Measurements from ENCODE around the gene IL11. TPM values are rescaled to one million over a fixed set of nuclear protein-coding genes. Genes with fewer than 3 reads are reported as not detected.
"Not testable (repeated sequence)": the region's sequence is repeated elsewhere in the genome, so short reads cannot be mapped to it uniquely, and the experiment has no call there.

Gene IL11
- total RNA-seq, 6 donors from 2014 or later: 0.20 to 0.34 TPM; not detected in 4

DNA sequence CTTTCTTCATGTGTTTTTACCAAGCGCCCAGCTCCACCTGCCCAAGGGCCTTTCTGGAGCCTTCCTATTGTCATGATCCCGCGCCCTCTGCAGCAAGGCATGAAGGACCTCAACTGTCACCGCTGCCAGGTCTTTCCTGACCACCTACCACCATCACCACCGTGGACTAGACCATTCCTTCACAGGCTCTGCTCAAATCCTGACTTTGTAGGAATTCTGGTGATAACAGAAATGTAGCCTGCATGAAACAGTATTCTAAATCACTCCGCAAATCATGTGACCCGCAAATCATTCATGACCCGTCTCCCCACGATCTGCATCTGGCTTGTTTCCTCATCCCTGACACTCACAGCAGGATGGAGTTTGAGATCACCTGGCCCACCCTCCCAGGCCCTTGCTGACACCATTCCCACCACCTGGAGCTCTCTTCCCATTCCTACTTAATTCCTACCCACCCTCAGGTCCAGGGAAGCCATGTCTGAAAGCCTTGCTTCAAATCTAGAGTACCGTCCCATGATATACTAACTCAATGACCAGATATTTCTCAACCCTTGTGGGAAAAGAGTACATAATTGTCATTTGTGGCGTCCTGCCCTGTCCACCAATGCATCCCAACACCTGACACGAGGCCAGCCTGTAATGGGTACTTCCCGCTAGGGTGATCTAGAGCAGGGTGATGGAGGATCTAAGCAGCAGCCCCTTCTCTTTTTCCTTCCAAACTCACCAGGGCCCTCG, 36.0 kb upstream of the IL11 start:
- peaks cover 18 to 26% (median 19%) of the 10 kb centered on the region in 4 donors for H3K4me1 ChIP-seq
- peaks cover 4 to 39% (median 30%) of the 10 kb centered on the region in 4 donors for H3K36me3 ChIP-seq
- 83% methylated on average over 14 of the region's 14 CpGs for WGBS, 2 donors
- peak overlapping the region in 1 of 4 donors; percentile 97 for H3K27ac ChIP-seq
- TF ChIP-seq POLR2AphosphoS5 (IDR thresholded peaks at IDR 0.05) (no peak), EP300 (IDR thresholded peaks at IDR 0.05) (no peak), POLR2A (IDR thresholded peaks at IDR 0.05) (no peak)
- TF ChIP-seq, protein P1, sequence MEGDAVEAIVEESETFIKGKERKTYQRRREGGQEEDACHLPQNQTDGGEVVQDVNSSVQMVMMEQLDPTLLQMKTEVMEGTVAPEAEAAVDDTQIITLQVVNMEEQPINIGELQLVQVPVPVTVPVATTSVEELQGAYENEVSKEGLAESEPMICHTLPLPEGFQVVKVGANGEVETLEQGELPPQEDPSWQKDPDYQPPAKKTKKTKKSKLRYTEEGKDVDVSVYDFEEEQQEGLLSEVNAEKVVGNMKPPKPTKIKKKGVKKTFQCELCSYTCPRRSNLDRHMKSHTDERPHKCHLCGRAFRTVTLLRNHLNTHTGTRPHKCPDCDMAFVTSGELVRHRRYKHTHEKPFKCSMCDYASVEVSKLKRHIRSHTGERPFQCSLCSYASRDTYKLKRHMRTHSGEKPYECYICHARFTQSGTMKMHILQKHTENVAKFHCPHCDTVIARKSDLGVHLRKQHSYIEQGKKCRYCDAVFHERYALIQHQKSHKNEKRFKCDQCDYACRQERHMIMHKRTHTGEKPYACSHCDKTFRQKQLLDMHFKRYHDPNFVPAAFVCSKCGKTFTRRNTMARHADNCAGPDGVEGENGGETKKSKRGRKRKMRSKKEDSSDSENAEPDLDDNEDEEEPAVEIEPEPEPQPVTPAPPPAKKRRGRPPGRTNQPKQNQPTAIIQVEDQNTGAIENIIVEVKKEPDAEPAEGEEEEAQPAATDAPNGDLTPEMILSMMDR (IDR thresholded peaks at IDR 0.05): no peak
- DNase-seq (no peak), ATAC-seq (ENCODE audit: low FRiP score in 2 of 2) (no peak)
- no peaks in the 10 kb centered on the region for H3K9me3 ChIP-seq
- no peaks in the 10 kb centered on the region for H3K27me3 ChIP-seq
- peak overlapping the region in 2 of 4 donors; percentile 81 to 92 for H3K4me3 ChIP-seq

DNA sequence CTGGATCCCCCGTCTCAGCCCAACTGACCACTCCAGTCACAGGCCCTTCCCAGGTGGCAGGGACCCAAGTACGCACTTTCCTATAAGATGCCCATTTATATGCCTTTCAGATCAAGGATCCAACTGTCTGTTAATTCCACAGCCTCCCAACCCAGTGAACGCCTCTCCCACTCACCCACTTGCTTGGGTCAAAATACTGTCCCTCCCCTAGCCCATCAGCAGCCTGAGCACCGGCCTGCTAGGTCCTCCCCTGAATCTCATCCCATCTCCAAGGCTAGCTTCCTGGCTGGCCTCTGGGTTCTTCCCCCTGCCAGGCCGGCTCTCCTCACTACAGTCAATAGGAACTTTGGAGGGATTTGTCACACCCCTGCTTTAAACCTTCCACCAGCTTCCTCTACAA, 35.4 kb upstream of the IL11 start:
- Histone ChIP-seq H3K9me3 (no peaks in the 10 kb centered on the region), H3K36me3 (peaks cover 4 to 42% (median 35%) of the 10 kb centered on the region in 4 donors), H3K27me3 (no peaks in the 10 kb centered on the region), H3K4me3 (no peak overlapping the region), H3K27ac (no peak overlapping the region), H3K4me1 (peaks cover 18 to 26% (median 19%) of the 10 kb centered on the region in 4 donors)
- WGBS, 2 donors: 80 to 92% methylated on average over 5 of the region's 5 CpGs
- no peak for ATAC-seq (ENCODE audit: low FRiP score in 2 of 2)
- TF ChIP-seq, protein P1 (IDR thresholded peaks at IDR 0.05): no peak
- TF ChIP-seq POLR2AphosphoS5 (IDR thresholded peaks at IDR 0.05) (no peak), POLR2A (IDR thresholded peaks at IDR 0.05) (no peak), EP300 (IDR thresholded peaks at IDR 0.05) (no peak)
- DNase-seq: no peak

DNA sequence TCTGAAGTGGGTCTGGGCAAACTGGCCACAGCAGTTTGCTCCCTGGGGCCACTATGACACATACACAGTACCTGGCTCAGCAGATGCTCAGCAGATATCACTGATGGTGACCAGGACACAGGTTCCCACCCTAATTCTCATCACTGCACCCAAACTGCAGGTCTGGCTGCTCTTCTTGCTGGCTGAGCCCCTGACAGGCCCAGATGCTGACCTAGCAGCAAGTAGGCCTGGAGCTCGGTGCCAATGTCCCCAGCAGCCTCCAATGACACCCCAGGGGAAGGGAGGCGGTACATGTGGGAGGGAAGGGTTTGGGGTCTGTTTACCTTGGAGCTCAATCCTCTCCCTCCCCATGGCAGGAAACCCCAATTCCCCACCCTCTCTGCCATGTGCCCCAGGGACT, 32.2 kb upstream of the IL11 start:
- ATAC-seq (ENCODE audit: low FRiP score in 2 of 2) (no peak), DNase-seq (no peak)
- no peaks in the 10 kb centered on the region for H3K27me3 ChIP-seq
- H3K4me3 ChIP-seq: no peak overlapping the region
- TF ChIP-seq POLR2A (IDR thresholded peaks at IDR 0.05) (no peak), EP300 (IDR thresholded peaks at IDR 0.05) (no peak), POLR2AphosphoS5 (IDR thresholded peaks at IDR 0.05) (no peak)
- TF ChIP-seq, protein P1 (IDR thresholded peaks at IDR 0.05): no peak
- no peaks in the 10 kb centered on the region for H3K9me3 ChIP-seq
- peaks cover 13 to 28% (median 15%) of the 10 kb centered on the region in 4 donors for H3K4me1 ChIP-seq
- peaks cover 4 to 48% (median 40%) of the 10 kb centered on the region in 4 donors for H3K36me3 ChIP-seq
- WGBS, 2 donors: 75 to 100% methylated on average over 2 of the region's 2 CpGs
- no peak overlapping the region for H3K27ac ChIP-seq

DNA sequence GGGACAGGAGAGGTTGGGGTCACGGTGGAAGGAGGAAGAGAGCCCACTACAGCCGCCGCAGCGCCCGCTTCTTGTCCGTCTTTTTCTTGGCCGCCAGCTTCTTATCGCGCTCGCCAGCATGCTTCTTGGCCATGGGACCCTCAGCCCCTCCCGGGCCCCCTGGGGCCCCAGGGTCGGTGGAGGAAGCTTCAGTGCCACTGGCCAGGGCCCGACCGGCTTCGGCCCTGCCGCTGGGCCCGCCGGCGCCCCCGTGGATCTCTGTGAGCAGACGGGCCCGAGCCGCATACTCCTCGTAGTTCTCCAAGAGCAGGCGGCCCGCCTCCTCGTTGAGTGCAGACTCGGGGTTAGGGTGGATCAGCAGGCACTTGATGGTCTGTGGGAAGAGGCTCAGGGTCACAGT, 31.1 kb upstream of the IL11 start:
- ATAC-seq (ENCODE audit: low FRiP score in 2 of 2); H3K4me3 ChIP-seq; H3K27me3 ChIP-seq; DNase-seq; H3K27ac ChIP-seq; H3K9me3 ChIP-seq: not testable (repeated sequence)
- Histone ChIP-seq H3K4me1 (peaks cover 5 to 19% (median 8%) of the 10 kb centered on the region in 4 donors), H3K36me3 (peaks cover 4 to 48% (median 40%) of the 10 kb centered on the region in 4 donors)
- 92% methylated on average over 11 of the region's 28 CpGs; no CpG with 5 or more reads in 1 of the 2 donors for WGBS, 2 donors

- TF ChIP-seq POLR2AphosphoS5 (IDR thresholded peaks at IDR 0.05): no peak
- TF ChIP-seq, protein P1 (IDR thresholded peaks at IDR 0.05): no peak
- no peak for TF ChIP-seq EP300 (IDR thresholded peaks at IDR 0.05)
- DNase-seq: no peak
- H3K27ac ChIP-seq: no peak overlapping the region
- peaks cover 0 to 10% (median 2%) of the 10 kb centered on the region in 4 donors for H3K4me1 ChIP-seq
- no peak for ATAC-seq (ENCODE audit: low FRiP score in 2 of 2)
- no peaks in the 10 kb centered on the region for H3K9me3 ChIP-seq
- no peaks in the 10 kb centered on the region for H3K27me3 ChIP-seq
- H3K4me3 ChIP-seq: no peak overlapping the region
- peaks cover 4 to 46% (median 38%) of the 10 kb centered on the region in 4 donors for H3K36me3 ChIP-seq
- WGBS, 2 donors: 87 to 89% methylated on average over 14 of the region's 14 CpGs
These were observed 30.2 kb upstream of the IL11 start for GRCh38 chr19:55400281-55401087.
